ENCODE results near the gene MACROD2.

MACROD2 gene

DNA sequence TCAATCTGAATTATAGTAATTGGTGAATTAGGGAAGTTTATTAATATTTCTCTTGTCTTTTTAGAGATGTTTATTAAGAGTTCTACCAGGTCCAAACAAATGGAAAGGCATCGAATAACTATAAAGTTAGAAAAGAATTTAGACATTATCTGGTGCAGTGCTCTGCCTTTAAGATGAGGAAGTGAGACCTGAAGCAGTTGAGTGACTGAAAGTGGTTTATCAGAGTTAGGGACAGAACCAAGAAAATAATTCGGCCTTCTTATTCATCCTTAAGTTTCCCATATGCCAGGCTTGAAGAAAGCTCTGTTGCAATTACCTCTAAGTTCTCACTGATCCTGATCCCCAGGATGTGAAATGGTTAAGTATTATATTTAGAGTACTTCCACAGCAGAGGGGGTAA lies 436.3 kb downstream of the MACROD2 start:
- Histone ChIP-seq H3K36me3 (ENCODE audit: control insufficient read depth, insufficient read depth, low read length) (no peaks in the 10 kb centered on the region), H3K27me3 (replicated peaks; ENCODE audit: control insufficient read depth, insufficient read depth, low read length) (no peaks in the 10 kb centered on the region; the same call in 1 of the 2 replicates), H3K4me3 (replicated peaks; ENCODE audit: low read depth, low read length) (no peak overlapping the region)
- DNase-seq (ENCODE audit: extremely low read depth, insufficient read length), result peak; percentile 4
- TF ChIP-seq, protein P1, sequence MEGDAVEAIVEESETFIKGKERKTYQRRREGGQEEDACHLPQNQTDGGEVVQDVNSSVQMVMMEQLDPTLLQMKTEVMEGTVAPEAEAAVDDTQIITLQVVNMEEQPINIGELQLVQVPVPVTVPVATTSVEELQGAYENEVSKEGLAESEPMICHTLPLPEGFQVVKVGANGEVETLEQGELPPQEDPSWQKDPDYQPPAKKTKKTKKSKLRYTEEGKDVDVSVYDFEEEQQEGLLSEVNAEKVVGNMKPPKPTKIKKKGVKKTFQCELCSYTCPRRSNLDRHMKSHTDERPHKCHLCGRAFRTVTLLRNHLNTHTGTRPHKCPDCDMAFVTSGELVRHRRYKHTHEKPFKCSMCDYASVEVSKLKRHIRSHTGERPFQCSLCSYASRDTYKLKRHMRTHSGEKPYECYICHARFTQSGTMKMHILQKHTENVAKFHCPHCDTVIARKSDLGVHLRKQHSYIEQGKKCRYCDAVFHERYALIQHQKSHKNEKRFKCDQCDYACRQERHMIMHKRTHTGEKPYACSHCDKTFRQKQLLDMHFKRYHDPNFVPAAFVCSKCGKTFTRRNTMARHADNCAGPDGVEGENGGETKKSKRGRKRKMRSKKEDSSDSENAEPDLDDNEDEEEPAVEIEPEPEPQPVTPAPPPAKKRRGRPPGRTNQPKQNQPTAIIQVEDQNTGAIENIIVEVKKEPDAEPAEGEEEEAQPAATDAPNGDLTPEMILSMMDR (IDR thresholded peaks at IDR 0.05; ENCODE audit: insufficient read depth, low read length, poor library complexity, severe bottlenecking), result no peak

DNA sequence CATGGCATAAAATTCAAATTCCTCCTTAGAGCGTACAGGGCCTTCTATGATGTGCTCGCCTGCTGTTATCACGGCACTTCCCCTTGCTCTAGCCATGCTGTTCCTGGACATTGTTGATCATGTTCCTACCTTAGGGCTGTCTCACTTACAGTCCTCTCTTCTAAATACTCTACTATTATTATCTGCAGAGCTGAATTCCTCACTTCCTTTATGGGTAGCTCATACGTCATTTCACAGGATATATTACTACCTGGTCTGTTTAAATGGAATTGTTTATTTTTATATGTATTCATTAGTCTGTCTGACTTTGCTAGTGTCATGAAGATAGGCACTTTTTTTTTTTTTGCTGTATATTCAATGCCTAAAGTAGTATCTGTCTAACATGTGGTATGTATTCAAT lies 436.8 kb downstream of the MACROD2 start:
- Histone ChIP-seq H3K4me3 (replicated peaks; ENCODE audit: low read depth, low read length) (no peak overlapping the region), H3K36me3 (ENCODE audit: control insufficient read depth, insufficient read depth, low read length) (no peaks in the 10 kb centered on the region), H3K27me3 (replicated peaks; ENCODE audit: control insufficient read depth, insufficient read depth, low read length) (no peaks in the 10 kb centered on the region; the same call in 1 of the 2 replicates)
- no peak for DNase-seq (ENCODE audit: extremely low read depth, insufficient read length)
- TF ChIP-seq, protein P1 (IDR thresholded peaks at IDR 0.05; ENCODE audit: insufficient read depth, low read length, poor library complexity, severe bottlenecking), result no peak

DNA sequence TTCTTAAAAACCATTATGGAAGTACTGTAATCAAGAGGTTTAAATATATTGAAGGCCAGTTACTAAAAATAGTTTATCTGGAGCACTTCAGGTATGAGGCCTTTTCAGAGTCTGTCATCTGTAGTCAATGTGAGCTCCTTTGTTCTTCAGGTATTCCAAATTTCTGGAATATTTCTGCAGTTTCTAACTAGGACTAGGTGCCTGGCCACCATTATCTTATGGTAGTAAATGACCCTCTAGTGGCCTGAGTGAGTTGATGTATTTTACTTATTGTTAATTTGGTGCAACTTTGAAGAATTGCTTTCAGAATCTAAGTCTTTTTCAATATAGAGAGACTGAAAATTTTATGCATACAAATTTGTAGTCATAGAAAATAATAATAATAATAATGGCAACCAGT lies 437.3 kb downstream of the MACROD2 start:
- DNase-seq (ENCODE audit: extremely low read depth, insufficient read length), result no peak
- no peaks in the 10 kb centered on the region; the same call in 1 of the 2 replicates for H3K27me3 ChIP-seq (replicated peaks; ENCODE audit: control insufficient read depth, insufficient read depth, low read length)

DNA sequence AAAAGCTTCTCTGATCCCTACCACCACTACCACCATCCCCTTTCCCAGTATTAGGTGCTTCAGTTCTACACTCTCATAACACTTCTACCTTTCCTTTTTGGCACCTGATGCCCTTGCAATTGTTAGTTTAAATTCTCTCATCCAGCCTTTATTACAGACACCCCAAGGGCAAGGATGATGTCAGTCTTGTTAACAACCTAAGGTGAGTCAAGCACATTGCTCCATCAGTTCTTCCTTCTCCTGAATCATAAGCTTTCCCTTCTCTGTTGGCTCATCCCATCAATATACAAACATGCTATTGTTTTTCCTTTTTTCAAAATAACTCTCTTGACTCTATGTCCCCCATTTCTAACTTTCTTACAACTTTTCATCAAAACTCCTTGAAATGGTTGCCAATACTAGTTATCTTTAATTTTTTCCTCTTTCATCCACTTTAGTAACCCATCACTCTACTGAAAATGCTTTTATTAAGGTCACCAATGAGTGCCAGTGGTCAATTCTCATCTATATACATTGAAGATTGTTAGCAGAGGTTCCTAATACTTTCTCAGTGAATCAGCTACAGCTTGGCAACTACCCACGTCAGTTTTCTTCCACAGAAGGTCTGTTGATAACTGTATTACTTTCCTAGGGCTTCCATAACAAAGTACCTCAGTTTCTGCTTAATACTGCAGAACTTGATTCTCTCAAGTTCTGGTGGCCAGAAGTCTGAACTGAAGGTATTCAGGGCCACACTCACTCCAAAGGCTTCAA lies 439.2 kb downstream of the MACROD2 start:
- H3K36me3 ChIP-seq (ENCODE audit: control insufficient read depth, insufficient read depth, low read length), result no peaks in the 10 kb centered on the region
- no peak overlapping the region for H3K4me3 ChIP-seq (replicated peaks; ENCODE audit: low read depth, low read length)
- DNase-seq (ENCODE audit: extremely low read depth, insufficient read length), result no peak
- TF ChIP-seq, protein P1 (IDR thresholded peaks at IDR 0.05; ENCODE audit: insufficient read depth, low read length, poor library complexity, severe bottlenecking), result no peak
- H3K27me3 ChIP-seq (replicated peaks; ENCODE audit: control insufficient read depth, insufficient read depth, low read length), result no peaks in the 10 kb centered on the region; the same call in 1 of the 2 replicates

More for the DNA sequence above, 437.3 kb downstream of the MACROD2 start:
- TF ChIP-seq, protein P1 (IDR thresholded peaks at IDR 0.05; ENCODE audit: insufficient read depth, low read length, poor library complexity, severe bottlenecking), result no peak
- Histone ChIP-seq H3K4me3 (replicated peaks; ENCODE audit: low read depth, low read length) (no peak overlapping the region), H3K36me3 (ENCODE audit: control insufficient read depth, insufficient read depth, low read length) (no peaks in the 10 kb centered on the region)

DNA sequence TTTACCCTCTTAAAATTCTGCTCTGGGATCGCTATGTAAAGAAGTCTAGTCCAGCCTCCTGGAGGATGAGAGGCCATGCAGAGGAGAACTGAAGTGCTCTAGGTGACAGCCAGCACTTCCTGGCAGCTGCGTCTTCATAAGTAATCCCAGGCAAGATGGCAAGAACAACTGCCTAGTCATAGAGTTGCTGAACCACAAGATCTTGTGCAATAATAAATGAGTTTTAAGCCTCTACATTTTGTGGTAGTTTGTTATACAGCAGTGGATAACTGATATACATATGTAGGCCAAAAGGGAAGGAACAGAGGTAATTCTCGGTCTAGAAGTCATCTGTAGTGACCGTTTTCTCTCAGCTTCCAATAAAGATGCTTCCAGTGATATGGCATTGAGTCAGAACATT lies 445.9 kb downstream of the MACROD2 start:
- DNase-seq (ENCODE audit: extremely low read depth, insufficient read length), result no peak
- Histone ChIP-seq H3K27me3 (replicated peaks; ENCODE audit: control insufficient read depth, insufficient read depth, low read length) (no peaks in the 10 kb centered on the region), H3K4me3 (replicated peaks; ENCODE audit: low read depth, low read length) (no peak overlapping the region), H3K36me3 (ENCODE audit: control insufficient read depth, insufficient read depth, low read length) (no peaks in the 10 kb centered on the region)
- TF ChIP-seq, protein P1 (IDR thresholded peaks at IDR 0.05; ENCODE audit: insufficient read depth, low read length, poor library complexity, severe bottlenecking), result no peak

Measured in GM06990 (cell line).